GM21526 (cell line): ENCODE results near the gene FAXC.

ENCODE experiments used
- ATAC-seq: cut with Tn5 transposase; IDR thresholded peaks from one replicate; pipeline ENCODE4 v1.9.1; 2021; ENCODE audit warnings: moderate library complexity; ENCODE audit not compliant: unreplicated experiment, low FRiP score

Gene FAXC

DNA sequence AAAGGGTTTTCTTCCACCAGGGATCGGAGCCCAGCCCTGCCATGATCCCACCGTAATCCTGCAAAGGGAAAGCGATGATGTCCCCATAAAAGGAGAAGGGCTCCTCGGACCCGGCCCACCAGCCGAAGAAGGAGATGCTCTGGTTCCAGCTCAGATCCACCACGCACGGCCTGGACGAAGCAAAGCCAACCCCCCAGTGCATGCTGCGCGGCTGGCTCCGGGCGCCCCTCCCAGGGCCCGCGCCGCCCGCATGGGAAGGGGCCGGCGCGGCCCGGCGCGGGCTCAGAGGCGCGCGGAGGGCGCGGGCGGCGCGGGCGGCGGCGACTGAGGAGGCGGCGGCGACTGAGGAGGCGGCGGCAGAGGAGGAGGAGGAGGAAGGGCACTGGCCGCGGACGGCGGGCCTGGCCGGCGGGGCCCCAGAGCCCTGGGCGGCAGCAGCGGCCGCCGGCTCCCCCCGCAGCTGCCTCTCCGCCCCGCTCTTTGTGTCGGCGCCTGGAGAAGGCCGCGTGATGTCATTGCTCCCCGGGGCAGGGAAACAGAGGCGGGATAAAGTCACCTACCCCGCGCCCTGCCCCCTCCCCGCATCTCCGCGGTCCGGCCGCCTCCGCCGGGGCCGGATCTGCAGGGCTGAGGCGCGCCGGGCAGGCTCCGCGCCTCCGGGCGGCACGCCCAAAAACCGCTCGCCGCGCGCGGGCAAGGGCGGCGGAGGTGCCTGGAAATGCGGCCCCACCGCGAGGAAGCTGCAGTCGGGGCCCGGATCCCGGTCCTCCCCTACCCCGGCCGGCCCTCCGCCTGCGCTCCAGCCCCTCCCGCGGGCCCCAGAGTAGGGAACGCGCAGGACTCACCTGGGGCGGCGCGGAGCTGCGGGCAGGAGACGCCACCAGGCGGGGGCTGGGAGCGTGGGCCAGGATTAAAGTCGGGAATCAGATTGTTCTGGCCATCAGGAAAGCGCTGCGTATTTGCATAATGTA lies at the start of gene FAXC:
FAXC (minus strand) TSS at position 504 of the 971 bp plus-strand sequence; CDS start at position 202, 302 bp downstream.
- ATAC-seq: peak; percentile 58

GRCh38 chr6:99397287-99397686 lies 47.8 kb upstream of the FAXC start:
- ATAC-seq: no peak

- peak; percentile 82 for ATAC-seq
Measured at GRCh38 chr6:99393698-99394531, 44.4 kb upstream of the FAXC start, which contains the start of gene COQ3. Gene COQ3 (minus strand): TSS chr6:99394195. CDS start chr6:99394179, 16 bp downstream.

GRCh38 chr6:99393366-99393697 lies 43.9 kb upstream of the FAXC start:
- peak; percentile 22 for ATAC-seq

GRCh38 chr6:99390896-99391295 lies 41.4 kb upstream of the FAXC start:
- no peak for ATAC-seq

GRCh38 chr6:99384507-99384906 lies 35.0 kb upstream of the FAXC start:
- no peak for ATAC-seq

DNA sequence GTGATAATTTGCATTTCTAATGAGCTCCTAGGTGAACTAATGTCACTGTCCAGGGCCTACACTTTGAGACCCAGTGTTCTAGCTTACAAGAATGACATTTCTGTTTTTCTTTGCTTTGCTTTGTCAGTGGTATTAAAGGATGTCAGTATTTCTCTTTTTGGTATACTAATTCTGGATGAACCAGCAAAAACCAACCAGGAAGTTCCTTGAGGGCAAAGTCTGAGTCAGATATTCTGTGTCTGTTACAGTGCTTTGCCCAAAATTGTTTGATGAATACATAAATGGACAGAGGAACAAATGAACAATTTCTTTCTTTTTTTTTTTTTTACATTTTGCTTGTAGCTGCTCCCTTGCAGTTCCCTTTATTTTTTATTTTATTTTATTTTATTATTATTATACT lies 29.2 kb upstream of the FAXC start:
- no peak for ATAC-seq

DNA sequence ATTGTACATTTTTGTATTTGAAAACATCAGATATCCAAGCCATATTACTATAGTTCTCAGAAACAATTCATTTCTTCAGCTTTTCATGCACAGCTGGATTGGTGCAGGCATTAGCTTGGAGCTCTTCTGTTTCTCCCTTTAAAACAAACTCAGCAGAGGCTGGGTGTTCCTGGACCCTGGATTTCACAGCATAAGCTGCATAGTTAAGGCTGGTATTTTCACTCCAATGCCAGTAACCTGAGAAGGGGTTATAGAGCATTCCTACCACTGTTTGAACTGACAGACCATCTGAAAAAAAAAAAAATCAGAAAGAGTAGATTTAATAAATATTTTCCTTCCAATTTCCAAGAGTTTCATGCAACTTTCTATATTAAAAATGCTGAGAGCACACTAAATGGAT lies 20.1 kb upstream of the FAXC start:
- no peak for ATAC-seq

DNA sequence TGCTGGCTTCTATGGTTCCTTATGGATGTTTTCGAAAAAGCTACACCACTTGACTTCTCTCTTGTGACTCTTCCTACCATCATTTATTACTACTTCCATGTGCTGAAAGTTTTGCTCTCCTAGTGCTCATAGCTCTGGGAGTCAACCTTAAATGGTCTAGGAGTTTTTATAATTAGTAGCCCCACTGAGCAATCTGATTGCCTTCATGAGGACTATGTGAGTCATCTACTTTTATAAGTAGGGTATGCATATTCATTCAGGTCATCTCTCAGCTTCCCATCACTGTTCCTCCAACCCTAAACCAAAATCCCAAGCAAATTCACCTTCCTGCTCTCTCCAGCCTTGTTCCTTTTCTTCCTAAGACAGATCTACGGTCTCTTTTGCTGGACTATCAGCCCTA lies 17.4 kb upstream of the FAXC start:
- ATAC-seq: no peak

- peak; percentile 93 for ATAC-seq
Measured at GRCh38 chr6:99364026-99364425, 14.6 kb upstream of the FAXC start.

DNA sequence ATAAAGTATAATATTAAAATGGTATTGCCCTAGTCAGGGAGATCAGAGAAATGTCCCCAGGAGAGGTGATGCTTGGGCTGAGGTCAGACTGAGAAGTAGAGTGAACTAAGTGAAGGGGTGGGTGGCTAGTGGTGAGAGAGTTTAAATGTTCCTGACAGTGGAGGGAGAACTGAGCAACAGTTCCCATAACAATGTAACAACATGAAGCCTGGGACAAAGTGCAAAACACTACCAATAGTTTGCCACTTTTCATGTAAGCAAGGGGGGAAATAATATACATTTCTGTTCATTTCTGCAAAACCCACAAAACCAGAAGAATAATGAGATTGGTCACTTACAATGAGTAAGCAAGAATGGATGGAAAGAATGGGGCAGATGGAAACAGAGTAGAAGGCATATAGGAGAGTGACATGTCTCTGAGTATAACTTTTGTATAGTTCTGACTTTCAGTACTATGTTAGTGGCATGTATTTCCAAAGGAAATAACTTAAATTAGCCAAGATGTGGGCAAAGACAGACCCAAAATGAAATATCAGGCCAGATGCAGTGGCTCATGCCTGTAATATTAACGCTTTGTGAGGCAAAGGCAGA lies 13.3 kb upstream of the FAXC start:
- ATAC-seq: no peak

GRCh38 chr6:99359800-99360199 lies 10.3 kb upstream of the FAXC start:
- no peak for ATAC-seq

DNA sequence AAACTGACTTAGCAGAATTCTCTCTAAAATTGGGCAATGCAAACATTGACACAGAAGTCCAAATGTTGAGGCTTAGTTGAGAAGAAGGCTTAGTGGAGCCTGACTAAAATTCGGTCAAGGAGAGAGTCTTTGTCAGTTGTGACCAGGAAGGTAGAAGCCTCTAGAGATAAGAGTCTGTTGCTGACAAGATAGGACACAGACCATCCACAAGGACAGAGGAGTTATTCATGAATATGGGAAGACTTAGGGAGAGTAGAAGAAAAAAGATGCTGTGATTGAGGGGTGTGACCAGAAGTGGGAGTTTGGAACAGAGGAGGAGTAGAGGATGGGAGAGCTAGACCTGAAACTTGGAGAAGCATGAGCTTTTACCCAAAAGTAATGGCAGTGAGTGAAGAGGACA lies 7.2 kb upstream of the FAXC start:
- no peak for ATAC-seq

DNA sequence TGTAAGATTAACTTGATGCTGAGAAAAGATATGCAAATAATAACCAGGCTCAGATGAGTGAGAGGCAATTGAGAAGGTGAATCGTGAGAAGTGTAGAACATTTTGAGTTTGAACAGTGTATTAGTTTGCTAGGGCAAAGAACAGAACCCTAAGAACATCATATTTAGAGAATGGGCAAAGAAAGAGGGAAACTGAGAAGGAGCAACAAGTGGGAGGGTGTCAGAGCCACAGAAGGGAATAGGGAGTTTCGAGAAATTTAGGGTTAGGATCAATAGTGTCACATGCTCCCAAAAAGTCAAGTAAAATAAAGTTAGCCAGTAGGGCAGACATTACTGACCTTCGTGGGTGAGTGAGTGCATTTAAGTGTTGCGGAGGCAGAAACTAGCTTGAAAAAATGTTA lies 5.5 kb upstream of the FAXC start:
- ATAC-seq: no peak

- no peak for ATAC-seq
Measured at GRCh38 chr6:99353126-99353525, 3.7 kb upstream of the FAXC start.

DNA sequence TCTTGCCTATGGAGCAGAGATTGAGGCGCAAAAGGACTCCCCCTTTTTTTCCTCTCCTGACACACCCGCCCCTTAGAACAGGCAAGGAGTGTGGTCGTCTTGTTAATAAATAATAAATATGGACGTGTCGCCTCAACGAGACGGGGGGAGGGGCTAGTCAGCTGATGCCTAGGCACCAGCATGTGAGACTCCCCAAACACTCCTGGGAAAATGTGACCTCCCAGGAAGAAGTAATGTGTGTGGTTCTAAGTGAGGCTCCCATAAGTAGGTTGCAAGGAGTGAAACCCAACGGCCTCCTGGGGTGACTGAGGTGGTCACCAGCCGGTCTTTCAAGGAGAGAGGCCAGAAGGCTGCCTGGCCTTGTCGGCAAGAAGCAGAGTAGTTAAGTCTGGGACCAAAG lies 1.1 kb upstream of the FAXC start:
- no peak for ATAC-seq

- no peak for ATAC-seq
Measured at GRCh38 chr6:99348288-99349170, 945 bp downstream of the FAXC start.

- no peak for ATAC-seq
Measured at GRCh38 chr6:99347804-99348203, 1.7 kb downstream of the FAXC start.

DNA sequence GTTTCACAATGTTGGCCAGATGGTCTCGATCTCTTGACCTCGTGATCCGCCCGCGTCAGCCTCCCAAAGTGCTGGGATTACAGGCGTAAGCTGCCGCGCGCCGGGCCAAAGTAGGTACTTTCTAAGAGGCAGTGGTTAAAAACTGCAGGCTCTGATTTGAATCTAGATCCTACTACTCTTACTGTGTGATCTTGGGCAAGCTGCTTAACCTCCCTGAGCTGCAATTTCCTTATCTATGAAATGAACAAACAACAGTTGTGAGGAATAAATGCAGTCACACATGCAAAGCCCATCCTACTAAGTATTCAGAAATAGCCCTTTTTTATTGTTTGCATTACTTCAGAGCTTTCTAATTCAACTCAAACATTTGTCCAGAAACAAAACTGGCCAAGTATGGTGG lies 2.9 kb downstream of the FAXC start:
- ATAC-seq: no peak

DNA sequence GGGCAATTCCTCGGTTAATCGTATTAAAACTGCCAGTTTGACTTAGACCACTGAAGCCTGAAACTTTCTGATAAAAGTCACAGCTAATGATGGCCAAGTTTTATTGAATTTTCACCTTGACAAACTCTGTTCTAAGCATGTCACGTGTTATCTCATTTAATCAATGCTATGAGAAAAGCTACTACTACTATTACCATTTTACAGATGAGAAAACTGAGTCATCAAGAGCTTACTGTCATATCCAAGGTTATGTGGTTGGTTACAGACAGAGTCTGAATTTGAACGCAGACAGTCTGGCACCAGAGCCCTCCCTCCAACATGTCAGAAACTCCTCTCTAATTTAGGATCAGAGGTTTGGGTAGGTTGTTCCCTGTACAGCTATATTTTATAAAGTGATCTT lies 4.3 kb downstream of the FAXC start:
- ATAC-seq: no peak
